HG02885 (cell line): Measurements from ENCODE around the gene FRS2.
A peak's percentile ranks its signal among the peaks of the same experiment; 100 is the strongest.

Source experiments
- ATAC-seq: cut with Tn5 transposase; IDR thresholded peaks from one replicate; pipeline ENCODE4 v1.9.1; 2021; ENCODE audit warnings: mild to moderate bottlenecking; ENCODE audit not compliant: unreplicated experiment, poor library complexity

Gene FRS2

GRCh38 chr12:69497308-69498026 lies 27.3 kb downstream of the FRS2 start:
- peak; percentile 96 for ATAC-seq

- ATAC-seq, result no peak
Observed at GRCh38 chr12:69500631-69501030, 30.4 kb downstream of the FRS2 start.

- ATAC-seq, result no peak
Observed at GRCh38 chr12:69501154-69501895, 31.1 kb downstream of the FRS2 start.

- ATAC-seq, result no peak
Observed at GRCh38 chr12:69502345-69503081, 32.3 kb downstream of the FRS2 start.

GRCh38 chr12:69508091-69508490 lies 37.9 kb downstream of the FRS2 start:
- ATAC-seq, result no peak

GRCh38 chr12:69508621-69509020 lies 38.4 kb downstream of the FRS2 start:
- ATAC-seq, result no peak

- ATAC-seq, result no peak
Observed at GRCh38 chr12:69509308-69509736, 39.1 kb downstream of the FRS2 start.

GRCh38 chr12:69509904-69510827 lies 40.0 kb downstream of the FRS2 start:
- no peak for ATAC-seq

GRCh38 chr12:69511016-69511415 lies 40.8 kb downstream of the FRS2 start:
- no peak for ATAC-seq

GRCh38 chr12:69511469-69512267 lies 41.5 kb downstream of the FRS2 start:
- ATAC-seq, result no peak

- no peak for ATAC-seq
Observed at GRCh38 chr12:69512820-69513219, 42.6 kb downstream of the FRS2 start.

GRCh38 chr12:69513297-69513696 lies 43.1 kb downstream of the FRS2 start:
- no peak for ATAC-seq

- ATAC-seq, result no peak
Observed at GRCh38 chr12:69514111-69514510, 43.9 kb downstream of the FRS2 start.

- ATAC-seq, result no peak
Observed at GRCh38 chr12:69514845-69515244, 44.7 kb downstream of the FRS2 start.

GRCh38 chr12:69515394-69515930 lies 45.3 kb downstream of the FRS2 start:
- no peak for ATAC-seq

- no peak for ATAC-seq
Observed at GRCh38 chr12:69516950-69517349, 46.8 kb downstream of the FRS2 start.

GRCh38 chr12:69517406-69517805 lies 47.2 kb downstream of the FRS2 start:
- ATAC-seq, result no peak

GRCh38 chr12:69519871-69520270 lies 49.7 kb downstream of the FRS2 start:
- ATAC-seq, result no peak
